ENCODE results near the gene NDST1. TPM values are rescaled to one million over a fixed set of nuclear protein-coding genes. Genes with fewer than 3 reads are reported as not detected.

The NDST1 gene
- total RNA-seq, 2 experiments from 2014 or later: 9.5 to 26.6 TPM

- no TSS peak for BruUV-seq (replicated peaks)
- Histone ChIP-seq H3K4me2 (ENCODE audit: low read length) (no peak overlapping the region), H3K79me2 (ENCODE audit: insufficient read depth, low read depth, low read length) (no peaks in the 10 kb centered on the region), H4K20me1 (ENCODE audit: insufficient read depth, low read length) (no peaks in the 10 kb centered on the region), H3K27ac (ENCODE audit: low read depth, low read length, poor library complexity, severe bottlenecking) (no peak overlapping the region), H3K36me3 (ENCODE audit: insufficient read depth, low read length) (no peaks in the 10 kb centered on the region), H2AFZ (ENCODE audit: low read length) (no peak overlapping the region), H3K9me3 (ENCODE audit: low read length) (no peaks in the 10 kb centered on the region), H3K9me2 (ENCODE audit: insufficient read depth, low read length) (no peaks in the 10 kb centered on the region), H3K4me3 (ENCODE audit: low read depth, low read length, poor library complexity, severe bottlenecking) (no peak overlapping the region), H3K4me1 (ENCODE audit: insufficient read depth, low read length, poor library complexity, severe bottlenecking) (peaks cover 26% of the 10 kb centered on the region)
- DNase-seq (ENCODE audit: low spot score): peak; percentile 87
- TF ChIP-seq EZH2phosphoT487 (IDR thresholded peaks at IDR 0.05; ENCODE audit: borderline replicate concordance, low read depth, low read length) (no peak), CTCF (conservative IDR thresholded peaks at IDR 0.05; ENCODE audit: low read length) (peak; percentile 95)
- POLR2A ChIA-PET: interaction anchor here (0.6 to 0.9 kb wide), 3 partner anchors 13 to 20 kb away, joined by 3 read pairs; no protein-coding TSS in a partner anchor
- intact Hi-C loops (cut with micrococcal nuclease; ENCODE audit: unreplicated experiment): loop anchor here (1.0 to 5.0 kb wide), 4 partner anchors 96 to 604 kb away; partner anchors contain the start of gene RBM22
- CTCF ChIA-PET (ENCODE audit: unreplicated experiment): interaction anchor here (0.7 to 1.9 kb wide), 5 partner anchors 15 to 141 kb away, joined by 3 to 10 read pairs (median 4); partner anchors contain the start of gene RBM22
Measured at GRCh38 chr5:150560401-150561191, 52.7 kb downstream of the NDST1 start.

- CTCF ChIA-PET (ENCODE audit: unreplicated experiment): interaction anchor here (0.7 to 1.9 kb wide), 4 partner anchors 16 to 140 kb away, joined by 3 to 10 read pairs (median 4); partner anchors contain the start of gene RBM22
- Histone ChIP-seq H3K27ac (ENCODE audit: low read depth, low read length, poor library complexity, severe bottlenecking) (no peak overlapping the region), H3K36me3 (ENCODE audit: insufficient read depth, low read length) (no peaks in the 10 kb centered on the region), H3K79me2 (ENCODE audit: insufficient read depth, low read depth, low read length) (no peaks in the 10 kb centered on the region), H3K4me2 (ENCODE audit: low read length) (no peak overlapping the region), H3K9me3 (ENCODE audit: low read length) (no peaks in the 10 kb centered on the region), H3K9me2 (ENCODE audit: insufficient read depth, low read length) (no peaks in the 10 kb centered on the region), H3K4me3 (ENCODE audit: low read depth, low read length, poor library complexity, severe bottlenecking) (no peak overlapping the region), H3K4me1 (ENCODE audit: insufficient read depth, low read length, poor library complexity, severe bottlenecking) (peaks cover 20% of the 10 kb centered on the region), H2AFZ (ENCODE audit: low read length) (no peak overlapping the region), H4K20me1 (ENCODE audit: insufficient read depth, low read length) (no peaks in the 10 kb centered on the region)
- POLR2A ChIA-PET: interaction anchor here (0.6 to 0.9 kb wide), 2 partner anchors 12 to 21 kb away, joined by 3 read pairs; no protein-coding TSS in a partner anchor
- TF ChIP-seq CTCF (conservative IDR thresholded peaks at IDR 0.05; ENCODE audit: low read length) (peak; percentile 30; the same call in 1 of the 2 replicates), EZH2phosphoT487 (IDR thresholded peaks at IDR 0.05; ENCODE audit: borderline replicate concordance, low read depth, low read length) (no peak)
- DNase-seq (ENCODE audit: low spot score): no peak
- intact Hi-C loops (cut with micrococcal nuclease; ENCODE audit: unreplicated experiment): loop anchor here (1.0 to 5.0 kb wide), 4 partner anchors 95 to 604 kb away; partner anchors contain the start of gene RBM22
- BruUV-seq (replicated peaks): no TSS peak
Measured at GRCh38 chr5:150561192-150561512, 53.2 kb downstream of the NDST1 start.
